Tracheal epithelial cell (primary cell): ENCODE results near the gene AMPD3. TPM values are rescaled to one million over a fixed set of nuclear protein-coding genes. Genes with fewer than 3 reads are reported as not detected.

Source experiments
- total RNA-seq: library from RNA; depleted of rRNA; stranded (reverse); fragments of >200 nt; gene quantifications from 2 replicates; pipeline ENCODE4 v1.2.1, GENCODE V29; 2014

AMPD3 gene
- total RNA-seq = 8.2 and 8.3 TPM in 2 replicates

GRCh38 chr11:10454878-10455631, at the start of gene AMPD3:
TSS of gene AMPD3 (plus strand) at chr11:10455264. CDS start at chr11:10461520, 6,256 bp downstream.

GRCh38 chr11:10540915-10541560, 86.0 kb downstream of the AMPD3 start, which contains the start of gene RNF141:
TSS of gene RNF141 (minus strand) at chr11:10541187. CDS start at chr11:10534158, 7,029 bp downstream.

Other genes starting within 250 kb of the AMPD3 start
- gene SBF2, start 161.0 kb upstream of the AMPD3 start, total RNA-seq = 24.8 and 43.3 TPM in 2 replicates
- gene ADM, start 150.2 kb upstream of the AMPD3 start, total RNA-seq = 127 and 799 TPM in 2 replicates
- gene RNF141, start 85.9 kb downstream of the AMPD3 start, total RNA-seq = 58.3 and 63.9 TPM in 2 replicates
- 0.24 TPM in 1 of 2 replicates, not detected in the other for gene LYVE1, start 113.4 kb downstream of the AMPD3 start, total RNA-seq
- gene IRAG1, start 238.5 kb downstream of the AMPD3 start, total RNA-seq = 0.24 TPM in 1 of 2 replicates, not detected in the other